SK-N-DZ (cell line): ENCODE results near the gene PDZD4.

ENCODE experiments used
- DNase-seq: peaks from one replicate; pipeline ENCODE4 v3.0.0-alpha.2; 2015; ENCODE audit warnings: low spot score

Gene PDZD4

GRCh38 chrX:153868576-153869472, 38.5 kb upstream of the PDZD4 start:
- DNase-seq = no peak

DNA sequence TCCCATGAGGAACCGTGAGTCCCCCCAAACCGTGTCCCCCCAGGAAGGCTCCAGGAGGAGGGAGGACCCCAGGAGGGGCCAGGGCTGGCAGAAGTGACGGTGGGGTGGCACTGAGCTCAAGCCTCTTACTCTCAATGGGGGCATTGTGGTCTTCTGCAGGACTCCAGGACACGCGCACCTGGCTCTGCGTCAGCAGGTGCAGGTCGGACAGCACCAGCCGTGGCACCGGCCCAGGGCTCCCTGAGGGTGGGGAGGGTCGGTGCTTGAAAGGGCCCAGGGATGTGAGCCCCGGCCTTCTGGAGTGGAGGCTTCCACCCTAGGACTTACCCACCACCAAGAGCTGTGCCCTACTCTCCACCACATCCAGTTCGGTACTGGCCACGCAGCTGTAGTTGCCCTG, 37.3 kb upstream of the PDZD4 start:
- DNase-seq = no peak

DNA sequence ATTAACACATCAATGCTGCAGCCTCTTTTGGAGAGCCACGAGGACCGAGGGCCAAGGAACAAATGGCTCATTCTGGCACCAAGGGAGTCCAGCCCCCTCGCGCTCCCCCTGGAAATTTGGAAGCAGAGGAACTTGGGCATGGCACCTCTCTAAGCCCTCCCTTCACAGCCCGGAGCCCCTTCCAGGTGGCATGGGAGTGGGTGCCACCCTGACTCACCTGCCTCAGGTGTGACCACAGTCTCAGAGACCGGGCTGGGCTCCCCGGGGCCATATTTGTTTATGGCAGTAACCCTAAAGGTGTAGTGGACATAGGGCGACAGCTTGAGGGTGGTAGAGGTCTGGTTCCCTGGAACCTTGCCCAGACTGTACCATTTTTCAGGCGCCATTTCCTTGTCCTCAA, 36.8 kb upstream of the PDZD4 start:
- DNase-seq = no peak

- DNase-seq = no peak
These were observed 36.1 kb upstream of the PDZD4 start for GRCh38 chrX:153866302-153867019.

- DNase-seq = no peak
These were observed 35.3 kb upstream of the PDZD4 start for GRCh38 chrX:153865685-153866084.

GRCh38 chrX:153865321-153865580, 34.9 kb upstream of the PDZD4 start:
- DNase-seq = no peak

DNA sequence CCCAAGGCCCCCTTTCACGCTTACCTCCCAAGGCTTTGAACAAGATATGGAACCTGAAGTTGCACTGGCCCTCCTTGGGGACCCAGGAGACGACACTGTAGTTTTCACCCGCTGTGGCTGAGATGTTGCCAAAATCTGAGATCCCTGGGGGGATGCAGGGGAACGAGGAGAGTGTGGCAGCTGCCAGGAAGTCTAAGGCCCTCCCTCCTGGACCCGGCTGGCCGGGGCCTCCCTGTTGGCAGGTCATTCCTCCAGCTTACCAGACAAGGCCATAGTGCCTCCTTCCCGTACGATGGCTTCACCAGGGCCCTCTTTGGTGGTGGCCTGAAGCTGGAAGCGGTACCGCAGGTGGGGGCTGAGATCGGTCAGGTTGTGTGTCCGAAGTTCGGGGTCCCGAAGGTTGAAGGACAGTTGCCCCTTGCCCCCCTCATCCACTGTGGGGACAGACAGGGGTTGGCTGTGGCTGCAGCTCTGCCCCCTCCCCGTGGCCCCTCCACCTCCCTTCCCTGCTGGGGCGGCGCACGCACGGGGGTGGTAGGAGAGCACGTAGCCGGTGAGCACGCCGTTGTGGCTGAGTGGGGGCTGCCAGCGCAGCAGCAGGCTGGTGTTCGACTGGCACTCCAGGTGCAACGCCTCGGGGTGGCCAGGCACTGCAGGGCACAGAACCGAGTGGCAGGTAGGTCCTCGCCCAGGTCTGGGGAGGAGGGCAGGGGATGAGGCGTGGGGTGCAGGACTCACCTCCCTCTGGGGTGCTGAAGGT, 34.4 kb upstream of the PDZD4 start:
- no peak for DNase-seq

DNA sequence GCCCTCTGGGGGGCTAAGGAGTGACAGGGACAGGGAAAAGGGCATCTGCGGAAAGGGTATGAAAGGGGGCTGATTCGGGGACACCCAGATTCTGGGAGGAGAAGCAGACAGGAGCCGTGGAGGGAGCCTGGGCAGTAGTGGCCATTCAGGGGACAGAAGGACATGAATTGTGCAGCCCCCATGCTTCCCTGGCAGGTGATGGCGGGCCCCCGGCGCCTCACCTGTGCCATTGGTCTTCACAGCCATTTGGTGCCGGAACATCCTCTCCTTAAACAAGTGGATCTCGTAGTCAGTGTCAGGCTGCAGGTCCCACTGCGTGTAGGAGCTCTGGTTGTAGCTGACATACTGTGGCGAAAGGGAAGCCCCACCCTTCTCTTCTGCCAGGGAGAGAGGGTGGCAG, 33.8 kb upstream of the PDZD4 start:
- DNase-seq = no peak

GRCh38 chrX:153863251-153863991, 33.1 kb upstream of the PDZD4 start:
- no peak for DNase-seq

- DNase-seq = peak; percentile 81
These were observed 32.3 kb upstream of the PDZD4 start for GRCh38 chrX:153862369-153863250.

DNA sequence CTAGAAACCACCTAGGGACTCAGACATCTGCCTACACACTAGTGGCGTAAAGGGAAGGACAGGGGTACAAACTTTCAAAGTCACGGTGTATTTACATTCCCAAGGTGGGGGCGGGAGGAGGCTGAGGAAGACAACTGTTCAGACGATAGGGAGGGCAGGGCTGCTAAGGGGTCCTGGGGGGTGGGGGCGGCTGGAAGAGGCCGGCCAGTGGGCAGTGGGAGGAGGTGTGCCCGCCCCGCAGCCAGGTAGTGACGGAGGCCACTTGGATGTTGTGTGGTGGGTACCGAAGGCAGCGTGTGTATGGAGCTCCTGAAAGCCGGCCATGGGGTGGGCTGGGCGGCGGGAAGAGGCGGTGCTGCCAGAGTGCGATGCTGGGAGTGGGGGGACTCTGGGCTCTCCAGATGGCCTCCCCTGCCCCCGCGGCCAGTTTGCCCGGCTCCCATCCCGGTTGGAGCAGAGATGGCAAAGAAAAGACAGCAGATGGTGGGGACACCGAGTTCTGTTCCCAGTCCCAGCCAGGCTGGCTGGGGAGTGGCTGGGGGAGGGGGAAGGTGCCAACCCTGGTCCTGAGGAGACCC, 31.5 kb upstream of the PDZD4 start:
- DNase-seq = no peak

GRCh38 chrX:153861151-153861550, 30.8 kb upstream of the PDZD4 start:
- no peak for DNase-seq

GRCh38 chrX:153857348-153857903, 27.1 kb upstream of the PDZD4 start:
- DNase-seq = no peak

DNA sequence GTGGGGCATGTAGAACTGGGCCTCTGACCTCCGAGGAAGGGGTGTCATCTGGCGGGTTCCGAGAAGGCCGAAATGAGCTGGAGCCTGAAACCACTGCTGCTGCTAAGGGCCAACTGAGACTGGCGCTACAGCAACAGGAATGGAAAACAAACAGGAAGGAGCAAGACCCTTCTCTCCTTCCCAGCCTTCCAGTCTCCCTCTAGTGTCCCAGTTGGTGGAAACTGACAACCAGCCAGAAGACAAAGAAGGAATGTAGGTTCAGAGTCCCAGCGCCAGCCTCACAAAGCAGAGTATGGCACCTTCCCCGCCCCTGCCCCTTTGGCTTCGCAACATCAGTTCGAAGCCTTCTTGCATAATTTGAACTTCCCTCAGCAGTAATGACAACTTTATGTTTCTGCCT, 24.4 kb upstream of the PDZD4 start:
- no peak for DNase-seq

DNA sequence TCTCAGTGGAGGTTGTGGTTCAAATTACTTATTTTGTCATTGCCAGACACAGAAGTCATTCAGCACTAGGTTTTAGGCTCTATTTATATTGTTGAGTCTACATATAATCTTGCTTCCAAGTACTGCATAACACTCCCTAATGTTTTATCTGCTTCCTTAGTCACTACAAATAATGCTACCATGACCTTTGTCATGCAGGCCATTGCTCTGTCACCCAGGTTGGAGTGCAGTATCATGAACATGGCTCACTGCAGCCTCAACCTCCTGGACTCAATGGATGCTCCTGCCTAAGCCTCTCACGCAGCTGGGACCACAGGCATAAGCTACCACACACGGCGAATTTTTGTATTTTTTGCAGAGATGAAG, 23.5 kb upstream of the PDZD4 start:
- DNase-seq = no peak

GRCh38 chrX:153853180-153853901, 23.0 kb upstream of the PDZD4 start:
- DNase-seq = no peak

- DNase-seq = no peak
These were observed 21.6 kb upstream of the PDZD4 start for GRCh38 chrX:153851981-153852380.

DNA sequence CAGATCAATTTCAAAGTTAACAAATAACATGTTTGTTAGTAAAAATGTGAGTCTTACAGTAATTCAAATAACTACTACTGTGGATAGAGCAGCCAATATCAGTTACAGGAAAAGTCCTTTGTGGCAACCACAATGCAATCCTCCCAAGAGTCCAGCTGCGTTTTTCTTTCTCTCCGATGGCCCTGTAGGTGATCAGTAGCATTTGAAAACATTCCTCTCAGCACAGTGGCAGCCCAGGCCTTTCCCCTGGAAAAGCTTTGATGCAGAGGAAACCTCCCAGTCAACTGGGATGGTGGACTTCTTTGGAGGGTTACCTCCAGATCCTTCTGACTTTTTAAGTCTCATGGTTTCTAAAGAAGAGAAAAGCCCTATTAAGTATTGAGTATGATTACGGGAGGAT, 18.0 kb upstream of the PDZD4 start:
- DNase-seq = no peak

GRCh38 chrX:153845842-153846241, 15.5 kb upstream of the PDZD4 start:
- no peak for DNase-seq

DNA sequence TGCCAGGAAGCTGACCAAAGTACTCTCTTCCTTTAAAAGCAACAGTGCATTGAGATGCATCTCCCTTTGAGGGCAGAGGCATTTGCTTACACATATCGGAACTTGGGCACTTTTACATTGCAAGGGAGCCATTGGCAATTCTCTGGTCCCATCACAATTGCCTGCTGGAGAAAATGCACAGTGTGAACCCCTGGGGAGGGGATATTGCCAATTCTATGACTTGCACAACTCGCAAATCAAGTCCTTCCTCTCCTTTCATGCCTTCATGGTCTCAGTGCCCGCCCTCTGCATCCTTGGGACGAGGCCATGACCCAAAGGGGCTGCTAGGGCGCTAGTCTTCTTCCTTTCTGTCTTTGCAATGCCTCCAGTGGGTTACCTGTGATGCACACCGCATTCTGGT, 14.9 kb upstream of the PDZD4 start:
- no peak for DNase-seq
